IMR-90 (cell line): ENCODE measurements around the gene EMD. TPM values are rescaled to one million over a fixed set of nuclear protein-coding genes. Genes with fewer than 3 reads are reported as not detected.

Experiments used
- ATAC-seq: fragments of 200-7000 bp; cut with Tn5 transposase; 2 replicates; pipeline ENCODE4 v1.9.1; 2020; ENCODE audit warnings: low read depth, mild to moderate bottlenecking, moderate library complexity
- BruUV-seq: library from RNA; stranded (reverse); fragments of 400-500 nt; replicated peaks from 2 replicates; lab custom pipeline; 2021; lab: Mats Ljungman, UMichigan
- CTCF ChIA-PET: fragments of 300-600 bp; formaldehyde crosslinking; extraction: SDS; loops from one replicate; lab custom pipeline; 2021; ENCODE audit warnings: antibody characterized with exemption; lab: Yijun Ruan, JAX
- POLR2A ChIA-PET: fragments of 300-600 bp; sonication (Branson Sonifier 250); formaldehyde crosslinking; loops from one replicate; lab custom pipeline; 2022; ENCODE audit warnings: antibody characterized with exemption; ENCODE audit not compliant: unreplicated experiment; lab: Charles Lee
- DNase-seq: peaks from one replicate; pipeline ENCODE4 v3.0.0; 2013
- H2AFZ ChIP-seq: replicated peaks from 2 replicates; pipeline ENCODE3; 2013; ENCODE audit warnings: low read length, mild to moderate bottlenecking; ENCODE audit not compliant: poor library complexity
- H2AK5ac ChIP-seq: 2 replicates; pipeline ENCODE4 v1.6.1; 2013; ENCODE audit warnings: low read depth, low read length, inconsistent platforms
- H2AK9ac ChIP-seq: replicated peaks from 2 replicates; pipeline ENCODE3; 2013; ENCODE audit warnings: mild to moderate bottlenecking, low read depth, low read length, moderate library complexity; ENCODE audit not compliant: poor library complexity
- H2BK120ac ChIP-seq: 2 replicates; pipeline ENCODE4 v1.6.1; 2013; ENCODE audit warnings: low read depth, low read length, inconsistent platforms
- H2BK15ac ChIP-seq: 3 replicates; pipeline ENCODE4 v1.6.1; 2013; ENCODE audit warnings: low read depth, low read length, inconsistent platforms
- H2BK20ac ChIP-seq: 2 replicates; pipeline ENCODE4 v1.6.1; 2013; ENCODE audit warnings: low read depth, mild to moderate bottlenecking, inconsistent platforms, low read length, moderate library complexity
- H2BK5ac ChIP-seq: 2 replicates; pipeline ENCODE4 v1.6.1; 2013; ENCODE audit warnings: mild to moderate bottlenecking, low read depth, low read length, inconsistent platforms; ENCODE audit not compliant: poor library complexity, severe bottlenecking
- H3K14ac ChIP-seq: replicated peaks from 2 replicates; pipeline ENCODE4 v1.6.1; 2013; ENCODE audit warnings: low read depth, low read length, inconsistent platforms
- H3K18ac ChIP-seq: 2 replicates; pipeline ENCODE4 v1.6.1; 2013; ENCODE audit warnings: low read depth, low read length, control low read depth
- H3K23ac ChIP-seq: 2 replicates; pipeline ENCODE4 v1.6.1; 2013; ENCODE audit warnings: low read depth, low read length, inconsistent platforms
- H3K27ac ChIP-seq: 2 replicates; pipeline ENCODE4 v1.5.1; 2013; ENCODE audit warnings: mild to moderate bottlenecking, control low read depth, low read length; ENCODE audit not compliant: insufficient read depth
- H3K27me3 ChIP-seq: 2 replicates; pipeline ENCODE4 v1.6.1; 2013; ENCODE audit warnings: low read length; ENCODE audit not compliant: control insufficient read depth, insufficient read depth
- H3K36me3 ChIP-seq: 2 replicates; pipeline ENCODE4 v1.6.1; 2013; ENCODE audit warnings: low read length, mixed read lengths; ENCODE audit not compliant: control insufficient read depth, insufficient read depth
- H3K4ac ChIP-seq: 2 replicates; pipeline ENCODE4 v1.6.1; 2013; ENCODE audit warnings: low read depth, low read length, inconsistent platforms
- H3K4me1 ChIP-seq: 2 replicates; pipeline ENCODE4 v1.6.1; 2013; ENCODE audit warnings: low read length, mixed read lengths; ENCODE audit not compliant: control insufficient read depth, insufficient read depth
- H3K4me2 ChIP-seq: 2 replicates; pipeline ENCODE4 v1.6.1; 2013; ENCODE audit warnings: low read depth, mild to moderate bottlenecking, control low read depth, low read length, moderate library complexity
- H3K4me3 ChIP-seq: 2 replicates; pipeline ENCODE4 v1.5.1; 2013; ENCODE audit warnings: low read depth, mild to moderate bottlenecking, control low read depth, low read length, moderate library complexity; ENCODE audit not compliant: insufficient read depth
- H3K56ac ChIP-seq: 2 replicates; pipeline ENCODE4 v1.6.1; 2013; ENCODE audit warnings: low read length, inconsistent platforms; ENCODE audit not compliant: insufficient read depth; ENCODE audit errors: extremely low read depth
- H3K79me1 ChIP-seq, 2 experiments: 2 replicates each; pipeline ENCODE4 v1.6.1; 2013; ENCODE audit warnings: low read length in 2 of 2, inconsistent platforms in 1 of 2, low read depth in 1 of 2
- H3K9ac ChIP-seq: 2 replicates; pipeline ENCODE4 v1.6.1; 2013; ENCODE audit warnings: low read depth, low read length, control low read depth
- H3K9me1 ChIP-seq: 2 replicates; pipeline ENCODE4 v1.6.1; 2013; ENCODE audit warnings: low read length, inconsistent platforms; ENCODE audit not compliant: insufficient read depth
- H3K9me3 ChIP-seq: 2 replicates; pipeline ENCODE4 v1.6.1; 2013; ENCODE audit warnings: low read length; ENCODE audit not compliant: control insufficient read depth, insufficient read depth
- H4K20me1 ChIP-seq: 2 replicates; pipeline ENCODE4 v1.6.1; 2013; ENCODE audit warnings: low read length, inconsistent platforms; ENCODE audit not compliant: insufficient read depth
- H4K5ac ChIP-seq: 2 replicates; pipeline ENCODE4 v1.6.1; 2013; ENCODE audit warnings: mild to moderate bottlenecking, low read depth, low read length, control low read depth
- H4K8ac ChIP-seq, 2 experiments: 2 replicates each; pipeline ENCODE4 v1.6.1; 2013; ENCODE audit warnings: low read depth in 2 of 2, low read length in 2 of 2, control low read depth in 1 of 2, inconsistent platforms in 1 of 2
- H4K91ac ChIP-seq: 2 replicates; pipeline ENCODE4 v1.6.1; 2013; ENCODE audit warnings: low read depth, low read length, inconsistent platforms; ENCODE audit not compliant: insufficient read depth
- BHLHE40 ChIP-seq: fragments of 150-350 bp; IDR thresholded peaks from 2 replicates; pipeline ENCODE4 v1.6.1; 2016; ENCODE audit warnings: mild to moderate bottlenecking, low read depth, low read length
- CEBPB ChIP-seq: IDR thresholded peaks from 2 replicates; pipeline ENCODE4 v1.6.1; 2012; ENCODE audit warnings: low read depth, low read length, improper control_type of control experiment
- CHD1 ChIP-seq: IDR thresholded peaks from 2 replicates; pipeline ENCODE4 v1.6.1; 2012; ENCODE audit warnings: low read depth, low read length, improper control_type of control experiment
- CTCF ChIP-seq: conservative IDR thresholded peaks from 2 replicates; pipeline ENCODE4 v1.5.1; 2012; ENCODE audit warnings: mild to moderate bottlenecking, low read depth, low read length, improper control_type of control experiment
- ELK1 ChIP-seq: fragments of 150-350 bp; IDR thresholded peaks from 2 replicates; pipeline ENCODE4 v1.6.1; 2016; ENCODE audit warnings: low read depth, mild to moderate bottlenecking, low read length, moderate library complexity, borderline replicate concordance
- FOS ChIP-seq: fragments of 150-350 bp; IDR thresholded peaks from 2 replicates; pipeline ENCODE4 v1.6.1; 2016; ENCODE audit warnings: low read depth, low read length
- MAFK ChIP-seq: IDR thresholded peaks from 2 replicates; pipeline ENCODE4 v1.6.1; 2012; ENCODE audit warnings: low read depth, low read length, improper control_type of control experiment
- MXI1 ChIP-seq: IDR thresholded peaks from 2 replicates; pipeline ENCODE4 v1.6.1; 2012; ENCODE audit warnings: low read depth, mild to moderate bottlenecking, low read length, moderate library complexity, borderline replicate concordance
- NFE2L2 ChIP-seq: fragments of 150-350 bp; IDR thresholded peaks from 2 replicates; pipeline ENCODE4 v1.6.1; 2016; ENCODE audit warnings: low read depth, mild to moderate bottlenecking, low read length
- RCOR1 ChIP-seq: IDR thresholded peaks from 2 replicates; pipeline ENCODE4 v1.6.1; 2012; ENCODE audit warnings: mild to moderate bottlenecking, low read length, improper control_type of control experiment; ENCODE audit not compliant: insufficient replicate concordance
- RFX5 ChIP-seq: IDR thresholded peaks from 2 replicates; pipeline ENCODE4 v1.8.0; 2012; ENCODE audit warnings: low read depth, mild to moderate bottlenecking, low read length, moderate library complexity
- SMC3 ChIP-seq: fragments of 150-350 bp; IDR thresholded peaks from 2 replicates; pipeline ENCODE4 v1.6.1; 2016; ENCODE audit warnings: low read depth, mild to moderate bottlenecking, antibody characterized with exemption, low read length, moderate library complexity
- USF2 ChIP-seq: fragments of 150-350 bp; IDR thresholded peaks from 2 replicates; pipeline ENCODE4 v1.6.1; 2017; ENCODE audit warnings: mild to moderate bottlenecking, antibody characterized with exemption, low read length, low read depth
- WGBS, 2 experiments: methylation state at CpG; one replicate each; pipeline versions ENCODE4 v1.1.5 to v1.1.7; 2013; ENCODE audit warnings: missing lambda C conversion rate in 2 of 2; ENCODE audit not compliant: insufficient read length in 1 of 2; ENCODE audit errors: extremely low coverage in 2 of 2; 5-methylcytosine and 5-hydroxymethylcytosine counted together
- dilution Hi-C: fragments of 300-500 bp; cut with HindIII; formaldehyde crosslinking; loops from one replicate; pipeline ENCODE4 v1.14.3; 2018; ENCODE audit warnings: low sequenced_read_pairs; ENCODE audit not compliant: unreplicated experiment
- in situ Hi-C: fragments of 300-500 bp; cut with MboI; formaldehyde crosslinking; loops from 3 replicates; pipeline ENCODE4 v1.14.3; 2019; ENCODE audit warnings: low sequenced_read_pairs, inconsistent platforms, mixed read lengths
- intact Hi-C: fragments of 100-400 bp; cut with micrococcal nuclease; formaldehyde crosslinking; loops from 2 replicates; pipeline ENCODE4 v1.10.0; 2022
- polyA plus RNA-seq, 3 experiments: library from polyadenylated mRNA; depleted of rRNA; stranded (reverse); fragments of >200 nt; gene quantifications; 2 replicates each; pipeline ENCODE4 v1.2.3, GENCODE V29; 2012; ENCODE audit warnings: low replicate concordance in 1 of 3
- total RNA-seq: library from RNA; depleted of rRNA; stranded (reverse); fragments of >200 nt; gene quantifications from 2 replicates; pipeline ENCODE4 v1.2.3, GENCODE V29; 2012

Gene EMD
- total and polyA plus RNA-seq, 2 of the 4 experiments (the other 2 are of a cell fraction) = 9.9 to 80.6 TPM

DNA sequence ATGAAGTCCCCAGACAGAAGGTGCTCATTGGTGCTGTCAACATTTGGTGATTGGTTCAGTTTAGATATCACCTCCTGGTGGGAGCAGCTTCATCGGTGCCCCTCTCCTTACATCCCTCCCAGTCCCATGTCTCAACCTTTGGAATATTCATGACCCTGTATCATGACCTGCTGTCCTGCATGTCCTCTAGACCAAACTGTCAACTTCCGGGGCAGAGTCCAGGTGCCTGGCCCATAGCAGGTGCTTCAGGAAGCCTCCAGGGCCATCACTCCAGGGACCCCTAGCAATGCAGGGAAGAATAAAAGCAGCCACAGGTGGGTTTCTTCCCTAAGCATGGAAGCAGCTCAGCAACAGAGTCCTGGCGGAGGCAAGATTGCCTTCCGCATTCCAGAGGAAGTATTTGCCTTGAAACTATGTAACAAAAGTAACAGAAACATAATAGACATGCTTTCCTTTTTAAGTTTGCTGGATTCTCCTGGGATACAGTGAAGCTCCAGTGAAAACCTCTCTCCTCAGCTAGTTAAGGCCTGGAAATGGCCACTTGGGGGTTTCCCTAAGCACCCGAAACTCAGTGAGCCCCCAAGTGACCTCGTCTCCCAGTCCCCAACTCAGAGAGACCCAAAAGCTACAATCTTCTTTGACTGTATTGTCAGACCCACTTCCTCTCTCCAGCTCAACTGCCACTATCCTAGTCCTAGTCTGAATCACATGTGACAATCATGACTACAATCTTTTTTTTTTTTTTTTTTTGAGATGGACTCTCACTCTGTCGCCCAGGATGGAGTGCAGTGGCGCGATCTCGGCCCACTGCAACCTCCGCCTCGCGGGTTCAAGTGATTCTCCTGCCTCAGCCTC, 48.0 kb downstream of the EMD start:
- ChIA-PET CTCF (interaction anchor here (0.6 kb wide), 1 partner anchor 63 kb away, joined by 4 read pairs; the partner anchor contains the start of gene SLC10A3), POLR2A (interaction anchor here (0.6 kb wide), 1 partner anchor 452 kb away, joined by 11 read pairs; no protein-coding TSS in a partner anchor)
- H4K8ac ChIP-seq = no peak overlapping the region
- H3K56ac ChIP-seq = no peak overlapping the region
- no peak overlapping the region for H2AK5ac ChIP-seq
- no peak overlapping the region for H3K18ac ChIP-seq
- intact Hi-C loops (no loop called here), dilution Hi-C loops (no loop called here), in situ Hi-C loops (no loop called here)
- H3K79me1 ChIP-seq = peaks cover 7 to 22% of the 10 kb centered on the region in 2 experiments
- ATAC-seq = no peak
- BruUV-seq = no TSS peak
- no peak overlapping the region for H3K9ac ChIP-seq
- H4K91ac ChIP-seq = no peak overlapping the region
- no peak overlapping the region for H3K23ac ChIP-seq
- H3K9me1 ChIP-seq = peaks cover 3% of the 10 kb centered on the region; the same call in 1 of the 2 replicates
- H2BK5ac ChIP-seq = no peak overlapping the region
- H2BK120ac ChIP-seq = no peak overlapping the region
- H2AK9ac ChIP-seq = peak overlapping the region; percentile 7
- peaks cover 2% of the 10 kb centered on the region; the same call in 1 of the 2 replicates for H3K4me1 ChIP-seq
- DNase-seq = no peak
- no peak overlapping the region for H3K4me2 ChIP-seq
- H3K14ac ChIP-seq = no peak overlapping the region
- H3K9me3 ChIP-seq = no peaks in the 10 kb centered on the region
- peaks cover 6% of the 10 kb centered on the region; the same call in 1 of the 2 replicates for H3K36me3 ChIP-seq
- H3K4ac ChIP-seq = no peak overlapping the region
- 67% methylated on average over 1 of the region's 13 CpGs; no CpG with 5 or more reads in 1 of the 2 experiments for WGBS, 2 experiments
- H4K5ac ChIP-seq = no peak overlapping the region
- H4K20me1 ChIP-seq = peaks cover 7% of the 10 kb centered on the region
- H2BK15ac ChIP-seq = no peak overlapping the region
- no peak overlapping the region for H3K27ac ChIP-seq
- no peak overlapping the region for H3K4me3 ChIP-seq
- H2AFZ ChIP-seq = no peak overlapping the region
- H2BK20ac ChIP-seq = no peak overlapping the region
- no peaks in the 10 kb centered on the region for H3K27me3 ChIP-seq
- no peak for TF ChIP-seq BHLHE40
- TF ChIP-seq CEBPB = no peak
- TF ChIP-seq MXI1 = no peak
- no peak for TF ChIP-seq FOS
- TF ChIP-seq NFE2L2 = no peak
- no peak for TF ChIP-seq SMC3
- no peak for TF ChIP-seq RFX5
- no peak for TF ChIP-seq RCOR1
- TF ChIP-seq ELK1 = no peak
- no peak for TF ChIP-seq USF2
- no peak for TF ChIP-seq CTCF
- TF ChIP-seq CHD1 = no peak
- TF ChIP-seq MAFK = no peak
